ENCODE measurements around the gene ZDHHC8.

The ZDHHC8 gene

DNA sequence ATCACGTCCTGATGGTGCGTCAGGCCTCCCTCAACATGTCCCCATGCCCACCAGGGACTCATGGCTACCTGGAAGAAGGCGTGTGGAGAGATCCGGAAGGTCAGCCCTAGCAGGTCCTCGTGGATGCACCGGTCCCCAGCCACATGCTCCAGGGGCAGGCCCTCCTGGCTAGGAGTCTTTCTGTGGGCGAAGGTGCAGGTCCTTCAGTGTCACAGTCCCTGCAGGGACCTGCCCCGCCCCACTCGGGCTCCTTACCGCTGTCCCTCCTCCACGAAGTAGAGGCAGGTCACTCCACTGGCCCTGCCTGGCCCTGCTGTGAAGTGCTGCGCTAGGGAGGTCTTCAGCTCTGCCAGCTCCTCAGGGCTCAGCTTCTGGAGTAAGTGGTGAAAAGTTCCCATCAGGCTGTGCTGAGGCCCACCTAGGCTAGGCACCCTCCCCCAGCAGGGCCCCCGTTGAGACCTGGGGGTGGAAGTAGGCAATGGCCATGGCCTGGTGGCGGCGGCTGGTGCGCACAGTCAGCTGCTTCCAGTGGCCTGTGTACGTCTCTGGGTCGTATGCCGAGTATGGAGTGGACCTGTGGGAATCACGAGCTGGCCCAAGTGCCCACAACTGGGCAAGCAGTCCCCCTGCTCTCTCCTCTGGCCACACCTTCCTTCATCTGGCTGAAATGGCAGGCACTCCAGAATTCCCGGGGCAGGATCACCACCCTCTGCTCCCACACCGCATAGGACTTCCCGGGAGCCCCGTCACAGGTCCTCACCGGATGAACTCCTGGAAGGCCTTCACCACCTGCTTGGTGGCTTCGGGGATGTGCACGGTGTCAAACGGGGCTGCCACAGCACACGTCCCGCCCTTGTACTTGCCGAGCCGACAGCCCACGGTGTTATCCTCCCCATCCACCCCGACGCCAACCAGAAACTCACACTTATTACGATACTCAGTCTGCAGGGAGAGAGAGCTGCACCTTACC, 16.8 kb upstream of the ZDHHC8 start:
- no peak for DNase-seq

DNA sequence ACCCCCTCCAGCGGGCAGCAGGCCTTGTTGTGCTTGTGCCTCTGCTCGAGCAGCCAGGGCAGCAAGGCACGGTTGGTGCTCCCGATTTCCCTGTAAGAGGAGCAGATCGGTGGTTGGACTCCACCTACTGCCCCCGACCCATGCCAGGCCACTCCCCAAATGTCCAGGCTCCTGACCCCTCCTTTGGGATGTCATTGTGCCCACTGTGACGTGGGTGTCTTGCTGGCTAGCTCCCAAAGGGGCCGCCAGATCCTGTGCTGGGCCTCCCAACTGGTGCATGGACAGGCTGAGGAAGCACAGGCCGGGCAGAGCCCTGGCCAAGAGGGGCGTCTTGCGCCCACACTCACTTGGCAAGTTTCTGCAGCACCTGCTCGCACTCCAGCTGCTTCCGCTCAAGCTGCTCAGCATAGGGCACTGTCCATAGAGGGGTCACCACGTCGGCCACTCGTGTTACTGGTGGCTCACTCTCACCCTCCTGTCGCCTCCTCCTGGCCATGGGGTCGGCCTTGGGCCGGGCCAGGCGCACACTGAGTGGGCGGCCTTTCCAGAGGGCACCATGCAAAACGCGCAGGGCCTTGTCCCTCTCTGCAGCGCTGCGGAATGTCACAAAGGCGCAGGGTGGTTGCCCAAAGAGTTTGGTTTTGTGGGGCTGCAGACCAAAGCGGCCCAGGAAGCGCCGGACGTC, 15.8 kb upstream of the ZDHHC8 start, which contains the start of gene RANBP1:
Gene RANBP1 (plus strand): TSS at position 414 of the 685 bp plus-strand sequence. CDS start 81 bp downstream, at position 495.
- DNase-seq: no peak

GRCh38 chr22:20116376-20116950, 15.1 kb upstream of the ZDHHC8 start:
- DNase-seq: no peak

GRCh38 chr22:20116951-20117632, 14.5 kb upstream of the ZDHHC8 start, which contains the start of gene TRMT2A:
TSS of gene TRMT2A (minus strand) at chr22:20117226. CDS start at chr22:20116906, 320 bp downstream.
- peak; percentile 97 for DNase-seq

- peak; percentile 59 for DNase-seq
These were observed 13.8 kb upstream of the ZDHHC8 start for GRCh38 chr22:20117633-20118299.

DNA sequence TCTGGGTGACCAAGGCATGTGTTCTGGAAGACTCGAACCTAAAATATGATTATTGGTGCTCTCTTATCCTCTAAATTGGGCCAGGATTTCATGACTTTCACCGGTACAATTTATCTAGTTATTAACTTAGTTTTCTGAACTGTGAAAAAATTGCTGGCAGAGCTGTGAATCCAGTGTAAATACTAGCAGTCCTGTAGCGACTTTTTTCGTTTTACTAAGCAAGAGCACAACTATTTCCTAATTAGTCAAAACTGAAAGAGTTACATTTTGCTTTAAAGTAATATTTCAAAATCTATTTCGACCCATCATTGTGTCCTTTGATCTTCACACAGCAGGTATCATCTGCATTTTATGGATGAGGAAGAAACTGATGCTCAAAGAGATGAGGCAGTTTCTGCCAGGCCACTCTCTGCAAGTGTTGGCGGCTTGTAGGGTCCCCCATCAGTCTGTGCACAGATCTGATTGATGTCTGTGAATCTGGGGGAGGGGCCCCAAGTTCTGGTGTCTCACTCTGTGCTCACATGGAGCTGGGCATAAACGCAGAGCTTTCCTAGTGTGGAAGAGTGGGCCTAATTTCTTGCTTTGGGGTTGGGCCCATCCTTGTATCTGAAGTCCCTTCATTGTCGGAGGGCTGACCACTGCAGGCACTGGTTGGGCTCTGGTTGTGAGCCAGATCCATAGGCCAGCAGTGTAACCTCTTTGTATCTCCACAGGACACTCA, 13.1 kb upstream of the ZDHHC8 start:
- no peak for DNase-seq

GRCh38 chr22:20121856-20122415, 9.7 kb upstream of the ZDHHC8 start:
- DNase-seq: no peak

DNA sequence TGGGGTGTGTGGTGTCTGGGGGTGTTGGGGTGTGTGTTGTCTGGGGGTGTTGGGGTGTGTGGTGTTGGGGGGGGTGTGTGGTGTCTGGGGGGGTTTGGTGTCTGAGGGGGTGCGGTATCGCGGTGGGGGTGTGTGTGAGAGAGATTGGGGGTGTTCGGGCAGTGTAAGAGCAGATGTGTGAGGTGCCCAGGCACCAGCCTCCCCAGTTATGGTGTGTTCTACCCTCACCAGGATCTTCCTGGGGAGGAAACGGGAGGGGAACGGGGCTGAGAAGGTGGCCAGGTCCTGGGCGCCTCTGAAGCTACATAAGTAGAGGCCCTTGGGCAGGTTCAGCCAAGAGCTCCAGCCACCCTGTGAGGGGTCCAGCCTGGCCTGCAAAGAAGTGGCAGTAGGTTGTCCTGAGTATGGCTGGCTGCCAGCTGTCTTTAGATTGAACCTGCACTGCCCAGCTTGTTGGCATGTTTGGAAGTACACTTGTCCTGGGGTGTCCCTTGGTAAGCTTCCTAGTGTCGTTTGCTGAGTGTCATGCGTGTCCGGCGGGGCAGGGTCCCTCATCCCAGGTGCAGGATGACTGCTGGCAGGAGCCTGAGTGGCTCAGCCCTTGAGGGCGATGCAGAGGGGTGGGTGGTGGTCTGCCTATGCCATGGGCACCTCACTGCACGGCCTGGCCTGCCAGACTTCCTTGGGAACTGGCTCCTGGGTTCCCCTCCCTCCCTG, 8.1 kb upstream of the ZDHHC8 start:
- no peak for DNase-seq

GRCh38 chr22:20124083-20124787, 7.4 kb upstream of the ZDHHC8 start:
- DNase-seq: no peak

GRCh38 chr22:20125201-20126174, 6.1 kb upstream of the ZDHHC8 start:
- no peak for DNase-seq

DNA sequence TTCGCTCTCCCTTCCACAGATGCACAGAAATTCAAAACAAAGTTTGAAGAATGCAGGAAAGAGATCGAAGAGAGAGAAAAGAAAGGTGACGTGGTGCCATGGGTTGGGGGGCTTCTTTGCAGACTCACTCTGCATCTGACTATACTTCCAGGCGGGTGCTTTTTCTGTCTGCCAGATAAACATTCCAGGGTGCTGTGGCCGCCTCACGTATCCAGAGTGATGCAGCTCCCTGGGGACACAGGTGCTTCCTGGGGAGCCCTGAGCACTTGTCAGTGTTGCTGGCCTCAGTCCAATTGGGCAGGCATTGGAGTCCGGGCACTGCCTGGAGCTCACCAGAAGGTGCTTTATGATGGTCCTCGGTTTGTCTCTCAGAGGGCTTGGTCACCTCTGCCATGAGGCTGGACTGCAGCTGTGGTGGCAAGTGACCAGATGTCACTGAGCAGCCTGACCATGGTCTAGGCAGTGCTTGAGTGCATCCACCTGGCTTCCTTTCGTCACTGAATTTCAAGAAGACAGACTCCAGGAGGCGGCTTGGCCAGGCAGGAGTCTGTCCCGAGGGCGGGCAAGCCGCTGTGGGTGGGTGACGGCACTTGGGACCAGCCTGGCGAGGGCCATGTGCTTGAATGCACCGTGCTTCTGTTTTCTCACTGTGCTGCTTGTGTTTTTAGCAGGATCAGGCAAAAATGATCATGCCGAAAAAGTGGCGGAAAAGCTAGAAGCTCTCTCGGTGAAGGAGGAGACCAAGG, 5.1 kb upstream of the ZDHHC8 start:
- DNase-seq: no peak

- DNase-seq: no peak
These were observed 4.2 kb upstream of the ZDHHC8 start for GRCh38 chr22:20127318-20127868.

GRCh38 chr22:20127869-20128618, 3.6 kb upstream of the ZDHHC8 start:
- no peak for DNase-seq

DNA sequence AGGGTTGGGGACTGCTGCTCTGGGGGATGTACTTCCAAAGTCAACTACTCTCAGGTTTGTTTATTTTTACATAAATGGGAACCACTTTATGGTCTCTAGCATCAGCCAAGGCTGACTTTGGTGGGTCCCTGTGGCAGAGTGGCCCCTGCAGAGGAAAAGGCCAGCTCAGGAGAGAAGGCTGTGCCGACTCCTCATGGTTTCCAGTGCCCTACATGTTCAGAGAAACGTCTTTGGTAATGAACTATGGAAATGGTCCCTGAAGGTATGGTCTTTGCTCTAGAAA, 3.0 kb upstream of the ZDHHC8 start:
- no peak for DNase-seq

DNA sequence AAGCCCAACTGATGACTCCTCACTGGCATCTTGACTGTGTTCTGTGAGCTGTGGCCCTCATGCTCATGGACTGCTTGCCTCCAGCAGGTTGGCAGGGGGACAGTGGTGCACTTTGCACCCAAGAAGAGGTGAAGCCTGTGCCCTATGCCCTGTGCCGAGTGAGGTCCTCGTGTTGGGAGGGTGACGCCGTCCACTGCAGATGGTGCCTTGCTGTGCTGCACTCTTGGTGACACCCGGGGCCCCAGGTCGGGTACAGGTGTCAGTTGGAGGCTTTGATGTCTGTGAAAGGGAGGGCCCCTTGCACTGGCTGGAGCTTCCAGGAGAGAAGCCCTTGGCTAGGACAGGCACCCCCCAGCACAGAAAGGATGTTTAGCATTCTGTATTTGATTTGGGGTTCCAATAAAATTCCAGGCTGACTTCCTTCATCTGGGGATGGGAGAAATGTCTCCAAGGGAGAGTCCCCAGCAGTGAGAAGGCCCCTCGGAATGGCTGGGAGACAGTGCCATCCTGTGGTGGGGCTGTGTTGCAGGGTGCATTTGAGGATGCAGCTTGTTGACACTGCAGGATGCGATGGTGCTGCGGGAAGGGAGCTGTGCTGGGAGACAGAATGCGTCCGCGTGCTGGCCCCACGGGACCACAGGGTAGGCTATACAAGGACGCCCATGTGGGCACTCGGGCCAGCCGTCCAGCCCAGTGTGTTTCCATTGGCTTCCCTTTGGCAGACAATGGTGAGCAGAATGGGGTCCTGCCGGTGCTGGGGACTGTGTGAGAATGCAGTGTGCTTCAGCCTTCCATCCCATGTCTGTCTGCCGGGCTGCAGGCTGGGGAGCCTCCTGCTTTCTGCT, 2.5 kb upstream of the ZDHHC8 start:
- DNase-seq: peak; percentile 66

GRCh38 chr22:20129747-20130014, 1.9 kb upstream of the ZDHHC8 start:
- DNase-seq: no peak
